ENCODE data around the gene INTS1. TPM values are rescaled to one million over a fixed set of nuclear protein-coding genes. Genes with fewer than 3 reads are reported as not detected.
A peak's percentile ranks its signal among the peaks of the same experiment; 100 is the strongest.

The INTS1 gene
- total RNA-seq, 1 donor from 2014 or later, result 29.9 TPM

GRCh38 chr7:1463676-1464223 is 40.4 kb downstream of the INTS1 start:
- no peak overlapping the region for H3K27ac ChIP-seq (replicated peaks)
- intact Hi-C loops (cut with micrococcal nuclease), result no loop called here

GRCh38 chr7:1461646-1462375 is 42.4 kb downstream of the INTS1 start:
- H3K4me1 ChIP-seq, result peaks cover 63% of the 10 kb centered on the region

More at GRCh38 chr7:1463676-1464223, 40.4 kb downstream of the INTS1 start:
- H3K4me3 ChIP-seq, result no peak overlapping the region
- H3K27me3 ChIP-seq (ENCODE audit: low read depth), result no peaks in the 10 kb centered on the region
- H3K9me3 ChIP-seq (replicated peaks), result no peaks in the 10 kb centered on the region
- DNase-seq, result no peak
- H3K4me1 ChIP-seq, result peaks cover 48% of the 10 kb centered on the region
- H3K36me3 ChIP-seq, result no peaks in the 10 kb centered on the region
- TF ChIP-seq CTCF (IDR thresholded peaks at IDR 0.05; ENCODE audit: borderline replicate concordance), result no peak

GRCh38 chr7:1460821-1461645 is 43.2 kb downstream of the INTS1 start:
- Histone ChIP-seq H3K27me3 (ENCODE audit: low read depth) (no peaks in the 10 kb centered on the region), H3K27ac (replicated peaks) (peak overlapping the region; percentile 90), H3K9me3 (replicated peaks) (no peaks in the 10 kb centered on the region), H3K4me3 (peak overlapping the region; percentile 95), H3K36me3 (no peaks in the 10 kb centered on the region), H3K4me1 (peaks cover 63% of the 10 kb centered on the region)
- intact Hi-C loops (cut with micrococcal nuclease), result no loop called here
- no peak for TF ChIP-seq CTCF (IDR thresholded peaks at IDR 0.05; ENCODE audit: borderline replicate concordance)
- DNase-seq, result peak; percentile 54

More at GRCh38 chr7:1461646-1462375, 42.4 kb downstream of the INTS1 start:
- Histone ChIP-seq H3K9me3 (replicated peaks) (no peaks in the 10 kb centered on the region), H3K27ac (replicated peaks) (peak overlapping the region; percentile 90), H3K27me3 (ENCODE audit: low read depth) (no peaks in the 10 kb centered on the region), H3K4me3 (peak overlapping the region; percentile 95), H3K36me3 (no peaks in the 10 kb centered on the region)
- no peak for TF ChIP-seq CTCF (IDR thresholded peaks at IDR 0.05; ENCODE audit: borderline replicate concordance)
- DNase-seq, result no peak
- intact Hi-C loops (cut with micrococcal nuclease), result no loop called here

GRCh38 chr7:1459920-1460820 is 44.0 kb downstream of the INTS1 start:
- Histone ChIP-seq H3K4me3 (peak overlapping the region; percentile 95), H3K9me3 (replicated peaks) (no peaks in the 10 kb centered on the region), H3K4me1 (peaks cover 68% of the 10 kb centered on the region), H3K27ac (replicated peaks) (peak overlapping the region; percentile 90), H3K27me3 (ENCODE audit: low read depth) (no peaks in the 10 kb centered on the region), H3K36me3 (no peaks in the 10 kb centered on the region)
- peak; percentile 35 for DNase-seq
- no peak for TF ChIP-seq CTCF (IDR thresholded peaks at IDR 0.05; ENCODE audit: borderline replicate concordance)
- intact Hi-C loops (cut with micrococcal nuclease), result no loop called here

GRCh38 chr7:1459512-1459892 is 44.7 kb downstream of the INTS1 start:
- no peaks in the 10 kb centered on the region for H3K36me3 ChIP-seq
- peaks cover 75% of the 10 kb centered on the region for H3K4me1 ChIP-seq
- H3K9me3 ChIP-seq (replicated peaks), result no peaks in the 10 kb centered on the region
- no peaks in the 10 kb centered on the region for H3K27me3 ChIP-seq (ENCODE audit: low read depth)
- TF ChIP-seq CTCF (IDR thresholded peaks at IDR 0.05; ENCODE audit: borderline replicate concordance), result no peak
- peak overlapping the region; percentile 90 for H3K27ac ChIP-seq (replicated peaks)
- intact Hi-C loops (cut with micrococcal nuclease), result no loop called here
- H3K4me3 ChIP-seq, result peak overlapping the region; percentile 95
- DNase-seq, result peak; percentile 100
